Measurements from ENCODE around the gene C17orf107.

GRCh38 chr17:4872786-4873185, 26.6 kb upstream of the C17orf107 start:
- TF ChIP-seq NCOA1 (CRISPR knock-in tag; IDR thresholded peaks at IDR 0.05) (no peak), ATF3 (CRISPR knock-in tag; IDR thresholded peaks at IDR 0.05) (no peak), FOSL2 (CRISPR knock-in tag; IDR thresholded peaks at IDR 0.05) (no peak), CTCF (CRISPR knock-in tag; IDR thresholded peaks at IDR 0.05) (no peak), TCF7L2 (IDR thresholded peaks at IDR 0.05; ENCODE audit: low read depth, low read length) (no peak), NPAS2 (CRISPR knock-in tag; IDR thresholded peaks at IDR 0.05; ENCODE audit: borderline replicate concordance) (no peak), TP53 (CRISPR knock-in tag; conservative IDR thresholded peaks at IDR 0.05) (no peak), ZNF260 (CRISPR knock-in tag; IDR thresholded peaks at IDR 0.05; ENCODE audit: borderline replicate concordance, low read depth) (no peak), GLI4 (CRISPR knock-in tag; IDR thresholded peaks at IDR 0.05; ENCODE audit: borderline replicate concordance) (no peak), ZNF331 (CRISPR knock-in tag; IDR thresholded peaks at IDR 0.05) (no peak), HMG20A (CRISPR knock-in tag; IDR thresholded peaks at IDR 0.05; ENCODE audit: borderline replicate concordance) (no peak)

All from HepG2 (cell line).